Mesendoderm (in vitro differentiated cells): ENCODE results near the gene TMEM108.

Source experiments
- DNase-seq: peaks from one replicate; pipeline ENCODE4 v3.0.0; 2013
- H2AK5ac ChIP-seq: 2 replicates; pipeline ENCODE4 v1.6.1; 2013; ENCODE audit warnings: low read length, inconsistent platforms
- H2BK120ac ChIP-seq: 2 replicates; pipeline ENCODE4 v1.6.1; 2013; ENCODE audit warnings: low read depth, mild to moderate bottlenecking, low read length, moderate library complexity, mixed read lengths
- H2BK15ac ChIP-seq: replicated peaks from 2 replicates; pipeline ENCODE4 v1.6.1; 2013; ENCODE audit warnings: low read depth, mild to moderate bottlenecking, moderate library complexity
- H2BK5ac ChIP-seq: 2 replicates; pipeline ENCODE4 v1.6.1; 2013; ENCODE audit warnings: low read length, inconsistent platforms
- H3K18ac ChIP-seq: 2 replicates; pipeline ENCODE4 v1.6.1; 2013; ENCODE audit warnings: mild to moderate bottlenecking, low read length, mixed read lengths
- H3K23ac ChIP-seq: one replicate; pipeline ENCODE4 v1.6.1; 2013; ENCODE audit warnings: low read length
- H3K27ac ChIP-seq: 2 replicates; pipeline ENCODE4 v1.5.1; 2013; ENCODE audit warnings: low read depth, mild to moderate bottlenecking, inconsistent platforms, low read length, moderate library complexity
- H3K27me3 ChIP-seq: 2 replicates; pipeline ENCODE4 v1.6.1; 2013; ENCODE audit warnings: low read length, control low read depth, mild to moderate bottlenecking, inconsistent platforms; ENCODE audit not compliant: insufficient read depth, poor library complexity
- H3K36me3 ChIP-seq: 2 replicates; pipeline ENCODE4 v1.6.1; 2013; ENCODE audit warnings: low read length, inconsistent platforms; ENCODE audit not compliant: control insufficient read depth, insufficient read depth
- H3K4ac ChIP-seq: one replicate; pipeline ENCODE4 v1.6.1; 2013; ENCODE audit warnings: low read depth, mild to moderate bottlenecking, low read length, moderate library complexity
- H3K4me1 ChIP-seq: 2 replicates; pipeline ENCODE4 v1.6.1; 2013; ENCODE audit warnings: low read depth, low read length, inconsistent platforms; ENCODE audit not compliant: control insufficient read depth
- H3K4me2 ChIP-seq: 2 replicates; pipeline ENCODE4 v1.6.1; 2013; ENCODE audit warnings: low read length
- H3K4me3 ChIP-seq: 2 replicates; pipeline ENCODE4 v1.5.1; 2013; ENCODE audit warnings: mild to moderate bottlenecking, low read length
- H3K56ac ChIP-seq: one replicate; pipeline ENCODE4 v1.6.1; 2013; ENCODE audit warnings: low read length
- H3K79me1 ChIP-seq: 2 replicates; pipeline ENCODE4 v1.6.1; 2013; ENCODE audit warnings: low read length, inconsistent platforms
- H3K79me2 ChIP-seq: 2 replicates; pipeline ENCODE4 v1.6.1; 2013; ENCODE audit warnings: mild to moderate bottlenecking, low read length; ENCODE audit not compliant: control insufficient read depth, insufficient read depth
- H3K9ac ChIP-seq: 2 replicates; pipeline ENCODE4 v1.6.1; 2013; ENCODE audit warnings: low read length, inconsistent platforms
- H4K5ac ChIP-seq: one replicate; pipeline ENCODE4 v1.6.1; 2013; ENCODE audit warnings: low read length
- H4K8ac ChIP-seq: one replicate; pipeline ENCODE4 v1.6.1; 2013; ENCODE audit warnings: low read depth, mild to moderate bottlenecking, control low read depth, low read length, moderate library complexity
- WGBS: extraction: QIAGEN DNeasy Blood & Tissue Kit; methylation state at CpG from one replicate; pipeline ENCODE4 v1.1.7; 2013; ENCODE audit warnings: low lambda C conversion rate, missing lambda C conversion rate; ENCODE audit not compliant: insufficient coverage; ENCODE audit errors: extremely low coverage; 5-methylcytosine and 5-hydroxymethylcytosine counted together

The TMEM108 gene

DNA sequence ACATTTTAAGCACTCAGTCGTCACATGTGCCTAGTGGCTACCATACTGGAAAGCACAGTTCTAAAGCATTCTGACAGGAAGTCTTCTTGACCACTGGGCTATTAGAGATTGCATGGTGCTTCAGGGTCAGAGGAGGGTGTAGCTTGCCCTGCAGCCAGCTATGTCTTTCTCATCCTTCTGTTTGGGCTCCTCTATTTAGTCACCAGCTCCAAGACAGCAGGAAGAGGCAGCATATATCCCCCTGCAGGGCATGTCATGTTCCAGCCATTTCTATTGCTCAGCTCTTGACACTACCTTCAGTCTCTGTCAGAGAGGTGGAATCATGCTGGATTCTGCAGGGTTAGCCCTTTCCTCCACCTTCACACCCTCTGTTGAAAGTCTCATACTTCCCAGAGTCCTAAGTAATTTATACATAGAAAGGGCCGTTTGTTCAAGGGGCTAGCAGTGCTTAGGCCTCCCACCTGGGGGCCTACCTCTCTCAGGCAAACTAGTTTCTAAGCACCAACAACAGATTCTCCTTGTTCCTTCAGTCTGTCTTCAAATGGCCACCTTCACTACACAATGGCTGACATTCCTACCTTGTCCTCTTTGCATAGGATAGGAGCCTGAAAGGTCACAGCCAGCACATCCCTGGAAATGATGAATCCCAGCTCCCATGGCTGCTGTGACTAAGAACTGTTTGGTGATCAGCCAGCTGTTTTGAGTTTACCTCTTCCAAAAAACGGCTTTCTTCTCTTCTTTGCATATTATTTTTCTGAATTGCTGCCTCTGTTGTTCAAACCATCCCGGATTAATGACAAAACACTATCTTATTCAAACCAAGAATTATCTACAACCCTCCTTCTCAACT, 246.0 kb downstream of the TMEM108 start:
- no peak overlapping the region for H2BK15ac ChIP-seq

DNA sequence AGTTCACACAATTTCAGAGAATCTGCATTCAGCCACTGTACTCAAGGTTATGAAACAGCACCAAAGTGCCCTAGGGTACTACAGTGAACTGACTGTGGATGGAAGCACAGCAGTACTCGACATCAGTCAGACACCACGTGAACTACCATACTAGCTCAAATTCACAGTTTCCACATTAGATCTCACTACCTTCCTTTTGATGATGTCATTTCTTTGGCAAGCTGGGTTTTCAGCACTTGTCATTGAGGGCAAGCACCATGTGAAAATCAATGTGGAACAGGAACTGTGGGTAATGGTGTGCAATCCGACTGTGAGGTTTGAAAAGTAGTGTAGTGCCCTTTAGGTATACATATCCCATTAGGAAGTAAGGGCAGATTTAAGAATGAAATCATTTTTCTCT, 251.1 kb downstream of the TMEM108 start:
- Histone ChIP-seq H3K4me3 (no peak overlapping the region), H2BK120ac (no peak overlapping the region), H3K18ac (no peak overlapping the region), H4K8ac (no peak overlapping the region), H3K9ac (no peak overlapping the region), H3K4ac (no peak overlapping the region), H3K23ac (no peak overlapping the region), H3K79me2 (no peaks in the 10 kb centered on the region), H3K27me3 (no peaks in the 10 kb centered on the region), H3K79me1 (no peaks in the 10 kb centered on the region), H2BK15ac (no peak overlapping the region), H3K4me2 (no peak overlapping the region), H3K56ac (no peak overlapping the region), H2AK5ac (peak overlapping the region; percentile 22), H4K5ac (no peak overlapping the region), H3K36me3 (no peaks in the 10 kb centered on the region), H2BK5ac (no peak overlapping the region), H3K4me1 (peaks cover 3% of the 10 kb centered on the region), H3K27ac (no peak overlapping the region)
- DNase-seq, result no peak
- WGBS, result no CpG with 5 or more reads among the region's 3 CpGs

More for the DNA sequence above, 246.0 kb downstream of the TMEM108 start:
- H3K36me3 ChIP-seq, result no peaks in the 10 kb centered on the region
- H3K4me3 ChIP-seq, result no peak overlapping the region
- H4K8ac ChIP-seq, result no peak overlapping the region
- H3K4me1 ChIP-seq, result no peaks in the 10 kb centered on the region
- no peak overlapping the region for H3K4ac ChIP-seq
- no peak overlapping the region for H2BK120ac ChIP-seq
- no peak overlapping the region for H3K56ac ChIP-seq
- H3K79me2 ChIP-seq, result no peaks in the 10 kb centered on the region
- no peak overlapping the region for H3K18ac ChIP-seq
- no peaks in the 10 kb centered on the region for H3K79me1 ChIP-seq
- no peak overlapping the region for H2AK5ac ChIP-seq
- no peak overlapping the region for H3K4me2 ChIP-seq
- no peak overlapping the region for H3K23ac ChIP-seq
- H3K27me3 ChIP-seq, result no peaks in the 10 kb centered on the region
- DNase-seq, result peak; percentile 85
- H3K27ac ChIP-seq, result no peak overlapping the region
- H3K9ac ChIP-seq, result no peak overlapping the region
- no peak overlapping the region for H2BK5ac ChIP-seq
- no CpG with 5 or more reads among the region's 4 CpGs for WGBS
- no peak overlapping the region for H4K5ac ChIP-seq

DNA sequence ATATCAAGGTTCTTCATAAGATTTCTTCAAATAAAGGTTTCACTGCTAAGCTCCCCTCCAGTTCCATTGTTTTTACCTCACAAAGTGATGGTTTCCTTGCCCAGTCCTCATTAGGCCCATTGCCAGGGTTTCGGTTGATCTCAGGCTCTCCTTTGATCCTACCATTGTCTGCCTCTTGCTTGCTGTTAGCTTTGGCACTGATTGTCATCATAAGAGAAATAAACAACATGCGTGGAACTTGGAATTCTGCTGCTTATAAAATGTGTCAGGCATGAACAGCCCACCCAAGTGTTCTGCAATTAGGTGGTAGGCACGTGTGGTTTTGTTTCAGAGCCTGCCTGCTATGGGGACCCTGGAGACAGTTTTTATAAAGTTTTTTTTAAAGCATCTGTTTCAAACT, 254.1 kb downstream of the TMEM108 start:
- Histone ChIP-seq H2BK15ac (no peak overlapping the region), H3K18ac (no peak overlapping the region), H2BK5ac (no peak overlapping the region), H3K27me3 (no peaks in the 10 kb centered on the region), H4K8ac (no peak overlapping the region), H3K23ac (no peak overlapping the region), H3K4me3 (no peak overlapping the region), H3K56ac (no peak overlapping the region), H2BK120ac (no peak overlapping the region), H3K79me2 (no peaks in the 10 kb centered on the region), H3K36me3 (no peaks in the 10 kb centered on the region), H3K27ac (no peak overlapping the region), H3K79me1 (no peaks in the 10 kb centered on the region), H3K4me1 (peaks cover 3% of the 10 kb centered on the region), H3K4ac (no peak overlapping the region), H3K9ac (no peak overlapping the region), H4K5ac (no peak overlapping the region), H2AK5ac (no peak overlapping the region), H3K4me2 (no peak overlapping the region)
- DNase-seq, result no peak
- no CpG with 5 or more reads among the region's 3 CpGs for WGBS

DNA sequence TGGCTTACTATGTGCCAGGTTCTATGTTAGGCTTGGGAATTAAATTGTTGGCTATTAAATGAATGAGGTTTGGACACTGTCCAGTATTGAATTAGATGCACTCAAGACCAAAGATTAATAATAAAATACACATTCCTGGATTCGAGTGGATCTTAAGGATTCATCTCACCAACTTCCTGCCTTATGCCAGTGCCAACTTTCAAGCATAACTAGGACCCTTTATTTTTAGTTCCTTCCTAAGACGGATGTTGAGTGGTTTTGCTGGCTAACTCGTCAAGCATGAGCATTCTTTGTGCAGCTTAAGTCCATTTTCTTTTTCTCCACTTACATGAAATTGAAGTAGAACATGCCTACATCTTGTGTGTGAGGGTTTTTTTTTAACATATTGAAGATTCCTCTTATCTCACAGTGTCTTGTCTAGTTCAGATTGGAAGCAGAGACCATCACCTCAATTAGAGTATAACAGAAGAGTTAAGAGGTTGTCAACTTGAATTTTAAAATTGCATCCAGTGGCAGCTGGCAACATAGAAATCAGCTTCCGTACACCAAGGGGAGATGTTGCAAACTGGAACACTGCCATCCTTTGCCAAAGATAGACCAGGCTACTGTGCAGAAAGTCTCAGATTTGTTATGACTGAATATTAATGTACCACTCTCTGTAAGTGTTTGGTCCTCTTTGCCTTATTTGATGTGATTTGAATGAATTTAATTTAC, 255.4 kb downstream of the TMEM108 start:
- H3K4me2 ChIP-seq, result no peak overlapping the region
- no peak overlapping the region for H3K23ac ChIP-seq
- H4K8ac ChIP-seq, result no peak overlapping the region
- no CpG with 5 or more reads among the region's 4 CpGs for WGBS
- no peak overlapping the region for H2BK120ac ChIP-seq
- no peaks in the 10 kb centered on the region for H3K36me3 ChIP-seq
- H3K4me3 ChIP-seq, result no peak overlapping the region
- H4K5ac ChIP-seq, result no peak overlapping the region
- no peak overlapping the region for H3K4ac ChIP-seq
- no peak overlapping the region for H2AK5ac ChIP-seq
- no peak overlapping the region for H3K27ac ChIP-seq
- DNase-seq, result no peak
- no peaks in the 10 kb centered on the region for H3K79me1 ChIP-seq
- H2BK5ac ChIP-seq, result no peak overlapping the region
- H3K9ac ChIP-seq, result no peak overlapping the region
- no peak overlapping the region for H2BK15ac ChIP-seq
- H3K79me2 ChIP-seq, result no peaks in the 10 kb centered on the region
- no peak overlapping the region for H3K56ac ChIP-seq
- H3K18ac ChIP-seq, result no peak overlapping the region
- peaks cover 3% of the 10 kb centered on the region for H3K4me1 ChIP-seq
- H3K27me3 ChIP-seq, result no peaks in the 10 kb centered on the region

DNA sequence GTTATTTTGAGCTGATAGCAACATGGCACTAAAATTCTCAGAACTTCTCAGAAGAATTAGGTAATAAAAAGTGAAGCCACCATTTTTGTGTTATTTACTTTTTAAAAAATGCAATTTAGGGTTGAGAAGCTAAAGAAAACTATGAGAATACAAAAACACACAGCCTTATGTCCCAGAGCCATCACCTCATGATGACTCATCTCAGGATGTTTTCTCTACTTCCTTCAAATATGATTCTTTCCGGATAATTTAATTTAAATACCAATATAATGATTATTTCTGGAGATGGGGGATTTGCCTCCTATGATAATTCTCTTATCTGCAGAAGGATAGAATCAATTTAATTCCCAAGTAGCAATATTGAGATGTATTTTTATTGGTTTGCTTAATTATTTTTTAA, 256.1 kb downstream of the TMEM108 start:
- Histone ChIP-seq H3K4me1 (peaks cover 3% of the 10 kb centered on the region), H3K4me2 (no peak overlapping the region), H2BK5ac (no peak overlapping the region), H2AK5ac (no peak overlapping the region), H3K4ac (no peak overlapping the region), H3K18ac (no peak overlapping the region), H4K5ac (no peak overlapping the region), H3K27me3 (no peaks in the 10 kb centered on the region), H3K36me3 (no peaks in the 10 kb centered on the region), H3K4me3 (no peak overlapping the region), H2BK120ac (no peak overlapping the region), H3K27ac (no peak overlapping the region), H3K79me2 (no peaks in the 10 kb centered on the region), H3K56ac (no peak overlapping the region), H3K23ac (no peak overlapping the region), H2BK15ac (no peak overlapping the region), H3K9ac (no peak overlapping the region), H3K79me1 (no peaks in the 10 kb centered on the region), H4K8ac (no peak overlapping the region)
- no CpG with 5 or more reads among the region's 1 CpG for WGBS
- DNase-seq, result no peak
